WTC11 (cell line): Measurements from ENCODE around the gene TMEM214. TPM values are rescaled to one million over a fixed set of nuclear protein-coding genes. Genes with fewer than 3 reads are reported as not detected.

Source experiments
- ATAC-seq: fragments of 200-7000 bp; cut with Tn5 transposase; 2 replicates; pipeline ENCODE4 v1.10.0; 2021; ENCODE audit warnings: mild to moderate bottlenecking, moderate library complexity
- CTCF ChIA-PET: fragments of 300-600 bp; sonication (Branson Sonifier 250); formaldehyde crosslinking; loops from one replicate; lab custom pipeline; 2021; ENCODE audit warnings: antibody characterized with exemption; lab: Charles Lee
- POLR2A ChIA-PET: fragments of 350-600 bp; sonication (Branson Sonifier 250); formaldehyde crosslinking; loops from one replicate; lab custom pipeline; 2021; ENCODE audit warnings: antibody characterized with exemption; lab: Charles Lee
- DNase-seq: peaks from one replicate; pipeline ENCODE4 v3.0.0; 2021; ENCODE audit warnings: low spot score
- H3K27ac Mint-ChIP-seq: 2 replicates; pipeline ENCODE4 v1.8.0; 2021; ENCODE audit warnings: mixed read lengths
- H3K27me3 Mint-ChIP-seq: 2 replicates; pipeline ENCODE4 v1.8.0; 2021; ENCODE audit warnings: low read depth, mild to moderate bottlenecking, moderate library complexity, mixed read lengths
- H3K36me3 Mint-ChIP-seq: 2 replicates; pipeline ENCODE4 v1.8.0; 2021; ENCODE audit warnings: mixed read lengths
- H3K4me1 Mint-ChIP-seq: 2 replicates; pipeline ENCODE4 v1.8.0; 2022; ENCODE audit warnings: mixed read lengths
- H3K4me3 Mint-ChIP-seq: 2 replicates; pipeline ENCODE4 v1.8.0; 2021; ENCODE audit warnings: mild to moderate bottlenecking, moderate library complexity, mixed read lengths
- H3K9me3 Mint-ChIP-seq: 2 replicates; pipeline ENCODE4 v1.8.0; 2021; ENCODE audit warnings: mixed read lengths
- EMX1 ChIP-seq: fragments of 250-450 bp; sonication (Bioruptor Pico); IDR thresholded peaks from 2 replicates; pipeline ENCODE4 v1.8.0; 2021; ENCODE audit warnings: mild to moderate bottlenecking
- FOXP1 ChIP-seq: sonication (generic); formaldehyde crosslinking; IDR thresholded peaks from 2 replicates; pipeline ENCODE4 v1.8.0; 2022; ENCODE audit warnings: missing genetic modification reagents, mild to moderate bottlenecking, moderate library complexity, borderline replicate concordance
- GABPB1 ChIP-seq: sonication (generic); formaldehyde crosslinking; IDR thresholded peaks from 2 replicates; pipeline ENCODE4 v1.8.1; 2023; ENCODE audit warnings: mild to moderate bottlenecking, missing genetic modification reagents
- JUN ChIP-seq: sonication (generic); formaldehyde crosslinking; IDR thresholded peaks from 2 replicates; pipeline ENCODE4 v1.8.0; 2023; ENCODE audit warnings: mild to moderate bottlenecking, missing genetic modification reagents
- NFYB ChIP-seq: sonication (generic); formaldehyde crosslinking; conservative IDR thresholded peaks from 2 replicates; pipeline ENCODE4 v1.8.0; 2022; ENCODE audit warnings: low read depth, missing genetic modification reagents
- RORB ChIP-seq: fragments of 250-450 bp; sonication (Bioruptor Pico); IDR thresholded peaks from 2 replicates; pipeline ENCODE4 v1.9.0; 2021; ENCODE audit warnings: mild to moderate bottlenecking
- TCF7 ChIP-seq: sonication (generic); formaldehyde crosslinking; IDR thresholded peaks from 2 replicates; pipeline ENCODE4 v1.8.0; 2022; ENCODE audit warnings: mild to moderate bottlenecking, low read depth, missing genetic modification reagents, moderate library complexity
- total RNA-seq: library from RNA; stranded (reverse); gene quantifications from 3 replicates; pipeline ENCODE4 v1.2.3, GENCODE V29; 2021
- TF ChIP-seq, protein P1 (sequence below): sonication (generic); formaldehyde crosslinking; IDR thresholded peaks from 2 replicates; pipeline ENCODE4 v1.8.0; 2023; ENCODE audit warnings: missing genetic modification reagents
- TF ChIP-seq, protein P2 (sequence below): sonication (generic); formaldehyde crosslinking; IDR thresholded peaks from 2 replicates; pipeline ENCODE4 v1.8.0; 2022; ENCODE audit warnings: missing genetic modification reagents
- TF ChIP-seq, protein P3 (sequence below): sonication (generic); formaldehyde crosslinking; IDR thresholded peaks from 2 replicates; pipeline ENCODE4 v1.8.0; 2023; ENCODE audit warnings: mild to moderate bottlenecking, missing genetic modification reagents
- TF ChIP-seq, protein P4 (sequence below): sonication (generic); formaldehyde crosslinking; conservative IDR thresholded peaks from 2 replicates; pipeline ENCODE4 v1.8.1; 2023; ENCODE audit warnings: mild to moderate bottlenecking, low read depth, missing genetic modification reagents, moderate library complexity
- TF ChIP-seq, protein P5 (sequence below): sonication (generic); formaldehyde crosslinking; IDR thresholded peaks from 2 replicates; pipeline ENCODE4 v1.8.1; 2023; ENCODE audit warnings: mild to moderate bottlenecking, missing genetic modification reagents, borderline replicate concordance
- TF ChIP-seq, protein P6 (sequence below): sonication (generic); formaldehyde crosslinking; IDR thresholded peaks from 2 replicates; pipeline ENCODE4 v1.8.1; 2022; ENCODE audit warnings: low read depth, missing genetic modification reagents, borderline replicate concordance

Gene TMEM214
- total RNA-seq, 1 experiment from 2014 or later, result 57.1 TPM

DNA sequence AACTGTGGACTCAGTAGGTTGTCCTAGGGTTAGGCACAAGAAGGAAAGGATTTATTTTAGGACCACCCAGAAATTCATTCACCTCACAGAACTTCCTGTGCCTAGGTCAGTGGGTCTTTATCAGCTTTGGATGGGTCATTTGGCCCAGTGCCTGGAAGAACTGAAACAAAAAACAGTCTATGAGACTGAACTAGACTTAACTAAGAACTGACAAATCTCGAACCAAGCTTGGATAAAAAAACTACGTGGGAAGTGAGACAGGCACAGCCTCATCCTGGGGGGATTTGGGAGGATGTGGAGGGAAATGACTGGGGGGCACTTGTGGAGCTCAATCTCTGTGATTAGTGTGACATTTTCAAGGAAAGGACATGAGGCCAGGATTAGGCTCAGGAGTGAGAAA lies 41.0 kb downstream of the TMEM214 start:
- Mint-ChIP-seq H3K9me3 (no peaks in the 10 kb centered on the region), H3K27ac (no peak overlapping the region), H3K36me3 (peaks cover 13% of the 10 kb centered on the region), H3K27me3 (peaks cover 11% of the 10 kb centered on the region), H3K4me1 (peaks cover 20% of the 10 kb centered on the region), H3K4me3 (no peak overlapping the region)
- TF ChIP-seq NFYB (CRISPR knock-in tag) (no peak), FOXP1 (CRISPR knock-in tag) (no peak), EMX1 (CRISPR knock-in tag) (no peak), JUN (no peak), GABPB1 (CRISPR knock-in tag) (no peak)
- TF ChIP-seq, protein P1, sequence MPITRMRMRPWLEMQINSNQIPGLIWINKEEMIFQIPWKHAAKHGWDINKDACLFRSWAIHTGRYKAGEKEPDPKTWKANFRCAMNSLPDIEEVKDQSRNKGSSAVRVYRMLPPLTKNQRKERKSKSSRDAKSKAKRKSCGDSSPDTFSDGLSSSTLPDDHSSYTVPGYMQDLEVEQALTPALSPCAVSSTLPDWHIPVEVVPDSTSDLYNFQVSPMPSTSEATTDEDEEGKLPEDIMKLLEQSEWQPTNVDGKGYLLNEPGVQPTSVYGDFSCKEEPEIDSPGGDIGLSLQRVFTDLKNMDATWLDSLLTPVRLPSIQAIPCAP (CRISPR knock-in tag), result no peak
- ATAC-seq (no peak), DNase-seq (no peak)
- POLR2A ChIA-PET, result interaction anchor here (3.2 kb wide), 1 partner anchor 23 kb away, joined by 27 read pairs; the partner anchor contains the start of gene AGBL5
- CTCF ChIA-PET, result interaction anchor here (1.8 to 4.5 kb wide), 2 partner anchors 11 to 112 kb away, joined by 5 to 50 read pairs; partner anchors contain the start of gene KHK

DNA sequence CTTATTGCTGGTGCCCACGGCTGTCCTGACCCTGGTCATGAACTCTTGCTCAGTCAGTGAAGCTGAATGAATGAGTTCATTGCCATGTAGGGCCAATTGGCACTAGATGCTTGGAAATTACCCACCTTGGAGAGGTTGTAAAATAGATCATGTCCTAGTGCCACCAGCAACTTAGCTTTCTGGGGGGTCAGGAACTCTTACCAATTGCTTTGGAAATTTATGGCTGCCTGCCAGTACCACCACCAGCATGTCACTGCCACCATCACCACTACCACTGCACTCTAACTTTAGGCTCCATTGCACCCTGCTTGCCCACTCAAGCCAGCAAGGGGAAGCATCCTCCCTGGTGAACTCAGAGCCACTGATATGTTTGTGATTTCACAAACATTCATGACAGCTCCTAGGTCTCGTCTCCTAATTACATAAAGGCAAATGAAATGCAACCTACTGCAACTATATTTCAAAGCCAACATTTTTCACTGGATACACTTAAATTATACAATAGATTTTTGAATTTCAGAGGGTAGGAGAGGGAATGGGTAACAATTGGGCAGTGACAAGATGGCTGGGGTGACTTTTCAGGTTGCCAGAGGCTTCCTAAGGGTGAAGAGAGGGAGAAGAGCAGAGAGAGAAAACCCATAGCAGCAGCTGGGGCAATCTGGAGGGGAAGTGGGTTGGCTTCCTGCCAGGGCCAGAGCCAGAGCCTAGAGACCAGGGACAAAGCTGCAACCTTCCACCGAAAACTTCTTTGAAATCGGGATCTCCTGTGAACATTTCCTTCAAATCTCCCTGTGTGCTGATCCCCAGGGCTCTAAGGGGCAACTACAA lies 42.2 kb downstream of the TMEM214 start:
- Mint-ChIP-seq H3K36me3 (peaks cover 1% of the 10 kb centered on the region; the same call in 1 of the 2 replicates), H3K4me1 (peaks cover 20% of the 10 kb centered on the region), H3K4me3 (no peak overlapping the region), H3K9me3 (no peaks in the 10 kb centered on the region), H3K27ac (no peak overlapping the region), H3K27me3 (peaks cover 11% of the 10 kb centered on the region)
- ChIA-PET POLR2A (no interaction called here), CTCF (interaction anchor here (1.8 to 4.5 kb wide), 2 partner anchors 10 to 113 kb away, joined by 5 to 50 read pairs; partner anchors contain the start of gene KHK)
- no peak for ATAC-seq
- no peak for DNase-seq
- TF ChIP-seq, protein P2, sequence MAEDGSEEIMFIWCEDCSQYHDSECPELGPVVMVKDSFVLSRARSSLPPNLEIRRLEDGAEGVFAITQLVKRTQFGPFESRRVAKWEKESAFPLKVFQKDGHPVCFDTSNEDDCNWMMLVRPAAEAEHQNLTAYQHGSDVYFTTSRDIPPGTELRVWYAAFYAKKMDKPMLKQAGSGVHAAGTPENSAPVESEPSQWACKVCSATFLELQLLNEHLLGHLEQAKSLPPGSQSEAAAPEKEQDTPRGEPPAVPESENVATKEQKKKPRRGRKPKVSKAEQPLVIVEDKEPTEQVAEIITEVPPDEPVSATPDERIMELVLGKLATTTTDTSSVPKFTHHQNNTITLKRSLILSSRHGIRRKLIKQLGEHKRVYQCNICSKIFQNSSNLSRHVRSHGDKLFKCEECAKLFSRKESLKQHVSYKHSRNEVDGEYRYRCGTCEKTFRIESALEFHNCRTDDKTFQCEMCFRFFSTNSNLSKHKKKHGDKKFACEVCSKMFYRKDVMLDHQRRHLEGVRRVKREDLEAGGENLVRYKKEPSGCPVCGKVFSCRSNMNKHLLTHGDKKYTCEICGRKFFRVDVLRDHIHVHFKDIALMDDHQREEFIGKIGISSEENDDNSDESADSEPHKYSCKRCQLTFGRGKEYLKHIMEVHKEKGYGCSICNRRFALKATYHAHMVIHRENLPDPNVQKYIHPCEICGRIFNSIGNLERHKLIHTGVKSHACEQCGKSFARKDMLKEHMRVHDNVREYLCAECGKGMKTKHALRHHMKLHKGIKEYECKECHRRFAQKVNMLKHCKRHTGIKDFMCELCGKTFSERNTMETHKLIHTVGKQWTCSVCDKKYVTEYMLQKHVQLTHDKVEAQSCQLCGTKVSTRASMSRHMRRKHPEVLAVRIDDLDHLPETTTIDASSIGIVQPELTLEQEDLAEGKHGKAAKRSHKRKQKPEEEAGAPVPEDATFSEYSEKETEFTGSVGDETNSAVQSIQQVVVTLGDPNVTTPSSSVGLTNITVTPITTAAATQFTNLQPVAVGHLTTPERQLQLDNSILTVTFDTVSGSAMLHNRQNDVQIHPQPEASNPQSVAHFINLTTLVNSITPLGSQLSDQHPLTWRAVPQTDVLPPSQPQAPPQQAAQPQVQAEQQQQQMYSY (CRISPR knock-in tag), result no peak
- TF ChIP-seq, protein P3, sequence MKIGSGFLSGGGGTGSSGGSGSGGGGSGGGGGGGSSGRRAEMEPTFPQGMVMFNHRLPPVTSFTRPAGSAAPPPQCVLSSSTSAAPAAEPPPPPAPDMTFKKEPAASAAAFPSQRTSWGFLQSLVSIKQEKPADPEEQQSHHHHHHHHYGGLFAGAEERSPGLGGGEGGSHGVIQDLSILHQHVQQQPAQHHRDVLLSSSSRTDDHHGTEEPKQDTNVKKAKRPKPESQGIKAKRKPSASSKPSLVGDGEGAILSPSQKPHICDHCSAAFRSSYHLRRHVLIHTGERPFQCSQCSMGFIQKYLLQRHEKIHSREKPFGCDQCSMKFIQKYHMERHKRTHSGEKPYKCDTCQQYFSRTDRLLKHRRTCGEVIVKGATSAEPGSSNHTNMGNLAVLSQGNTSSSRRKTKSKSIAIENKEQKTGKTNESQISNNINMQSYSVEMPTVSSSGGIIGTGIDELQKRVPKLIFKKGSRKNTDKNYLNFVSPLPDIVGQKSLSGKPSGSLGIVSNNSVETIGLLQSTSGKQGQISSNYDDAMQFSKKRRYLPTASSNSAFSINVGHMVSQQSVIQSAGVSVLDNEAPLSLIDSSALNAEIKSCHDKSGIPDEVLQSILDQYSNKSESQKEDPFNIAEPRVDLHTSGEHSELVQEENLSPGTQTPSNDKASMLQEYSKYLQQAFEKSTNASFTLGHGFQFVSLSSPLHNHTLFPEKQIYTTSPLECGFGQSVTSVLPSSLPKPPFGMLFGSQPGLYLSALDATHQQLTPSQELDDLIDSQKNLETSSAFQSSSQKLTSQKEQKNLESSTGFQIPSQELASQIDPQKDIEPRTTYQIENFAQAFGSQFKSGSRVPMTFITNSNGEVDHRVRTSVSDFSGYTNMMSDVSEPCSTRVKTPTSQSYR (CRISPR knock-in tag), result no peak
- TF ChIP-seq, protein P1 (CRISPR knock-in tag), result no peak
- TF ChIP-seq, protein P4, sequence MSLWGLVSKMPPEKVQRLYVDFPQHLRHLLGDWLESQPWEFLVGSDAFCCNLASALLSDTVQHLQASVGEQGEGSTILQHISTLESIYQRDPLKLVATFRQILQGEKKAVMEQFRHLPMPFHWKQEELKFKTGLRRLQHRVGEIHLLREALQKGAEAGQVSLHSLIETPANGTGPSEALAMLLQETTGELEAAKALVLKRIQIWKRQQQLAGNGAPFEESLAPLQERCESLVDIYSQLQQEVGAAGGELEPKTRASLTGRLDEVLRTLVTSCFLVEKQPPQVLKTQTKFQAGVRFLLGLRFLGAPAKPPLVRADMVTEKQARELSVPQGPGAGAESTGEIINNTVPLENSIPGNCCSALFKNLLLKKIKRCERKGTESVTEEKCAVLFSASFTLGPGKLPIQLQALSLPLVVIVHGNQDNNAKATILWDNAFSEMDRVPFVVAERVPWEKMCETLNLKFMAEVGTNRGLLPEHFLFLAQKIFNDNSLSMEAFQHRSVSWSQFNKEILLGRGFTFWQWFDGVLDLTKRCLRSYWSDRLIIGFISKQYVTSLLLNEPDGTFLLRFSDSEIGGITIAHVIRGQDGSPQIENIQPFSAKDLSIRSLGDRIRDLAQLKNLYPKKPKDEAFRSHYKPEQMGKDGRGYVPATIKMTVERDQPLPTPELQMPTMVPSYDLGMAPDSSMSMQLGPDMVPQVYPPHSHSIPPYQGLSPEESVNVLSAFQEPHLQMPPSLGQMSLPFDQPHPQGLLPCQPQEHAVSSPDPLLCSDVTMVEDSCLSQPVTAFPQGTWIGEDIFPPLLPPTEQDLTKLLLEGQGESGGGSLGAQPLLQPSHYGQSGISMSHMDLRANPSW (CRISPR knock-in tag), result no peak
- TF ChIP-seq, protein P5, sequence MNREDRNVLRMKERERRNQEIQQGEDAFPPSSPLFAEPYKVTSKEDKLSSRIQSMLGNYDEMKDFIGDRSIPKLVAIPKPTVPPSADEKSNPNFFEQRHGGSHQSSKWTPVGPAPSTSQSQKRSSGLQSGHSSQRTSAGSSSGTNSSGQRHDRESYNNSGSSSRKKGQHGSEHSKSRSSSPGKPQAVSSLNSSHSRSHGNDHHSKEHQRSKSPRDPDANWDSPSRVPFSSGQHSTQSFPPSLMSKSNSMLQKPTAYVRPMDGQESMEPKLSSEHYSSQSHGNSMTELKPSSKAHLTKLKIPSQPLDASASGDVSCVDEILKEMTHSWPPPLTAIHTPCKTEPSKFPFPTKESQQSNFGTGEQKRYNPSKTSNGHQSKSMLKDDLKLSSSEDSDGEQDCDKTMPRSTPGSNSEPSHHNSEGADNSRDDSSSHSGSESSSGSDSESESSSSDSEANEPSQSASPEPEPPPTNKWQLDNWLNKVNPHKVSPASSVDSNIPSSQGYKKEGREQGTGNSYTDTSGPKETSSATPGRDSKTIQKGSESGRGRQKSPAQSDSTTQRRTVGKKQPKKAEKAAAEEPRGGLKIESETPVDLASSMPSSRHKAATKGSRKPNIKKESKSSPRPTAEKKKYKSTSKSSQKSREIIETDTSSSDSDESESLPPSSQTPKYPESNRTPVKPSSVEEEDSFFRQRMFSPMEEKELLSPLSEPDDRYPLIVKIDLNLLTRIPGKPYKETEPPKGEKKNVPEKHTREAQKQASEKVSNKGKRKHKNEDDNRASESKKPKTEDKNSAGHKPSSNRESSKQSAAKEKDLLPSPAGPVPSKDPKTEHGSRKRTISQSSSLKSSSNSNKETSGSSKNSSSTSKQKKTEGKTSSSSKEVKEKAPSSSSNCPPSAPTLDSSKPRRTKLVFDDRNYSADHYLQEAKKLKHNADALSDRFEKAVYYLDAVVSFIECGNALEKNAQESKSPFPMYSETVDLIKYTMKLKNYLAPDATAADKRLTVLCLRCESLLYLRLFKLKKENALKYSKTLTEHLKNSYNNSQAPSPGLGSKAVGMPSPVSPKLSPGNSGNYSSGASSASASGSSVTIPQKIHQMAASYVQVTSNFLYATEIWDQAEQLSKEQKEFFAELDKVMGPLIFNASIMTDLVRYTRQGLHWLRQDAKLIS (CRISPR knock-in tag), result no peak
- TF ChIP-seq, protein P6, sequence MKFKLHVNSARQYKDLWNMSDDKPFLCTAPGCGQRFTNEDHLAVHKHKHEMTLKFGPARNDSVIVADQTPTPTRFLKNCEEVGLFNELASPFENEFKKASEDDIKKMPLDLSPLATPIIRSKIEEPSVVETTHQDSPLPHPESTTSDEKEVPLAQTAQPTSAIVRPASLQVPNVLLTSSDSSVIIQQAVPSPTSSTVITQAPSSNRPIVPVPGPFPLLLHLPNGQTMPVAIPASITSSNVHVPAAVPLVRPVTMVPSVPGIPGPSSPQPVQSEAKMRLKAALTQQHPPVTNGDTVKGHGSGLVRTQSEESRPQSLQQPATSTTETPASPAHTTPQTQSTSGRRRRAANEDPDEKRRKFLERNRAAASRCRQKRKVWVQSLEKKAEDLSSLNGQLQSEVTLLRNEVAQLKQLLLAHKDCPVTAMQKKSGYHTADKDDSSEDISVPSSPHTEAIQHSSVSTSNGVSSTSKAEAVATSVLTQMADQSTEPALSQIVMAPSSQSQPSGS, result no peak
- no peak for TF ChIP-seq RORB
- TF ChIP-seq TCF7 (CRISPR knock-in tag), result no peak
